Transverse colon (tissue), 4 donors: ENCODE data around the gene LACRT. TPM values are rescaled to one million over a fixed set of nuclear protein-coding genes. Genes with fewer than 3 reads are reported as not detected.

Experiments
- DNase-seq: peaks from one replicate; pipeline ENCODE4 v3.0.0-alpha.2; 2019
- H3K27ac ChIP-seq, 4 donors: fragments of 200-600 bp; sonication (generic); 2 replicates each; pipeline ENCODE4 v1.5.1; 2016 to 2018; ENCODE audit warnings: inconsistent platforms in 4 of 4
- H3K27me3 ChIP-seq: fragments of 200-600 bp; sonication (generic); 2 replicates; pipeline ENCODE4 v1.5.1; 2017; ENCODE audit warnings: inconsistent platforms
- H3K36me3 ChIP-seq, 4 donors: fragments of 200-600 bp; sonication (generic); 2 replicates each; pipeline ENCODE4 v1.5.1; 2017 to 2019; ENCODE audit warnings: inconsistent platforms in 4 of 4
- H3K4me1 ChIP-seq, 4 donors: fragments of 200-600 bp; sonication (generic); 2 replicates each; pipeline ENCODE4 v1.5.1; 2017 to 2020; ENCODE audit warnings: inconsistent platforms in 4 of 4
- H3K4me3 ChIP-seq, 4 donors: fragments of 200-600 bp; sonication (generic); 1 replicate in 1 of 4; 2 replicates in 3 of 4; pipeline versions ENCODE4 v1.5.1 to v1.6.1; 2017 to 2019; ENCODE audit warnings: inconsistent platforms in 4 of 4
- H3K9me3 ChIP-seq, 2 donors: fragments of 200-600 bp; sonication (generic); 2 replicates each; pipeline ENCODE4 v1.5.1; 2017 to 2019; ENCODE audit warnings: inconsistent platforms in 2 of 2
- EP300 ChIP-seq: sonication (generic); formaldehyde crosslinking; IDR thresholded peaks from one replicate; pipeline ENCODE4 v1.6.1; 2017; ENCODE audit warnings: antibody characterized with exemption, low read depth
- POLR2A ChIP-seq: fragments of 450-650 bp; IDR thresholded peaks from one replicate; pipeline ENCODE4 v1.6.1; 2016; ENCODE audit warnings: antibody characterized with exemption, mild to moderate bottlenecking, moderate library complexity
- POLR2AphosphoS5 ChIP-seq, 3 donors: sonication (generic); formaldehyde crosslinking; IDR thresholded peaks; one replicate each; pipeline ENCODE4 v1.6.1; 2016; ENCODE audit warnings: antibody characterized with exemption in 3 of 3
- WGBS, 2 donors: methylation state at CpG; one replicate each; pipeline ENCODE4 v1.1.5; 2018; ENCODE audit warnings: low coverage in 1 of 2; 5-methylcytosine and 5-hydroxymethylcytosine counted together
- in situ Hi-C, 4 donors: fragments of 200-750 bp; cut with MboI; loops; one replicate each; pipeline versions ENCODE4 v1.15.0 to v1.15.1; 2017; ENCODE audit warnings: low sequenced_read_pairs in 3 of 4, low pct_ligation_motif_present in 1 of 4, low pct_unique_long_range_greater_than_20kb in 1 of 4
- intact Hi-C: fragments of 100-400 bp; cut with DNase I; formaldehyde crosslinking; loops from one replicate; pipeline ENCODE4 v1.15.1; 2023; ENCODE audit warnings: low total_unique reads
- total RNA-seq, 4 donors: library from RNA; depleted of rRNA; stranded (reverse); fragments of >200 nt; gene quantifications; one replicate each; pipeline ENCODE4 v1.1.0, GENCODE V29; 2016
- TF ChIP-seq, protein P1 (sequence below), 5 experiments: fragments of 200-600 bp in 3 of 5; fragments of 450-650 bp in 2 of 5; sonication (generic) in 3 of 5; IDR thresholded peaks; 1 replicate in 2 of 5; 2 replicates in 3 of 5; pipeline ENCODE4 v1.5.1; 2016 to 2017; ENCODE audit warnings: antibody characterized with exemption in 5 of 5, inconsistent platforms in 3 of 5, mild to moderate bottlenecking in 2 of 5, moderate library complexity in 1 of 5

LACRT gene
- total RNA-seq, 4 donors from 2014 or later, result not detected

DNA sequence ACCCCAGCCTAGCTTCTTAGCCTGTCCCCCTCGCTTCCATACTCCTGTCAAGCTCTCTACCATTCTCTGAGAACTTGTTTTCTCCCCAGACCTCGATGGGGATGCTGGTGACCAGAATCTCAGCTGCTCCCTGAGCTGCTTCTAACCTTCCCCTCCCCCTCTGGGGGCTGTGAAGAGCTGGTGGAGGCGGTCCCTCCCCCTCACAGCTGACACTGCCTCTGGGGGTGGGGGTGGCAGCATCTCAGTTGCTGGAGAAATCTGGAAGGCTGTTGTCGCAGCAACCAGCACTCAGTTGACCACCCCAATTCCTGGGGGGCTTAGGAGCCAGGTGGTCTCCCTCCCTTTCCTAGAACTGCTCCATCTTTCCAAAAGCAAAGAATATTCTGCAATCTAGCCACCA lies 51.0 kb downstream of the LACRT start:
- H3K27me3 ChIP-seq, result peaks cover 29% of the 10 kb centered on the region
- intact Hi-C loops (no loop called here), in situ Hi-C loops (loop anchor here in 1 of 4 donors (25.0 kb wide), 1 partner anchor 379 kb away; no protein-coding TSS in a partner anchor)
- WGBS, 2 donors, result 72% methylated on average over 4 of the region's 4 CpGs; no CpG with 5 or more reads in 1 of the 2 donors
- no peaks in the 10 kb centered on the region for H3K36me3 ChIP-seq
- DNase-seq, result no peak
- H3K9me3 ChIP-seq, result no peaks in the 10 kb centered on the region
- peaks cover 0 to 15% (median 7%) of the 10 kb centered on the region in 4 donors for H3K4me1 ChIP-seq
- no peak overlapping the region for H3K27ac ChIP-seq
- TF ChIP-seq POLR2AphosphoS5 (IDR thresholded peaks at IDR 0.05) (no peak), POLR2A (no peak), EP300 (no peak)
- TF ChIP-seq, protein P1, sequence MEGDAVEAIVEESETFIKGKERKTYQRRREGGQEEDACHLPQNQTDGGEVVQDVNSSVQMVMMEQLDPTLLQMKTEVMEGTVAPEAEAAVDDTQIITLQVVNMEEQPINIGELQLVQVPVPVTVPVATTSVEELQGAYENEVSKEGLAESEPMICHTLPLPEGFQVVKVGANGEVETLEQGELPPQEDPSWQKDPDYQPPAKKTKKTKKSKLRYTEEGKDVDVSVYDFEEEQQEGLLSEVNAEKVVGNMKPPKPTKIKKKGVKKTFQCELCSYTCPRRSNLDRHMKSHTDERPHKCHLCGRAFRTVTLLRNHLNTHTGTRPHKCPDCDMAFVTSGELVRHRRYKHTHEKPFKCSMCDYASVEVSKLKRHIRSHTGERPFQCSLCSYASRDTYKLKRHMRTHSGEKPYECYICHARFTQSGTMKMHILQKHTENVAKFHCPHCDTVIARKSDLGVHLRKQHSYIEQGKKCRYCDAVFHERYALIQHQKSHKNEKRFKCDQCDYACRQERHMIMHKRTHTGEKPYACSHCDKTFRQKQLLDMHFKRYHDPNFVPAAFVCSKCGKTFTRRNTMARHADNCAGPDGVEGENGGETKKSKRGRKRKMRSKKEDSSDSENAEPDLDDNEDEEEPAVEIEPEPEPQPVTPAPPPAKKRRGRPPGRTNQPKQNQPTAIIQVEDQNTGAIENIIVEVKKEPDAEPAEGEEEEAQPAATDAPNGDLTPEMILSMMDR (IDR thresholded peaks at IDR 0.05), result no peak
- H3K4me3 ChIP-seq, result no peak overlapping the region

- intact Hi-C loops, result no loop called here
- no peak overlapping the region for H3K4me3 ChIP-seq
- H3K27me3 ChIP-seq, result peaks cover 6% of the 10 kb centered on the region
- H3K27ac ChIP-seq, result no peak overlapping the region
- H3K9me3 ChIP-seq, result no peaks in the 10 kb centered on the region
- 83% methylated on average over 4 to 6 of the region's 6 CpGs for WGBS, 2 donors
- in situ Hi-C loops, result loop anchor here in 1 of 4 donors (25.0 kb wide), 1 partner anchor 381 kb away; no protein-coding TSS in a partner anchor
- TF ChIP-seq EP300 (no peak), POLR2AphosphoS5 (IDR thresholded peaks at IDR 0.05) (no peak)
- TF ChIP-seq, protein P1 (IDR thresholded peaks at IDR 0.05), result no peak
- DNase-seq, result no peak
- H3K4me1 ChIP-seq, result peaks cover 0 to 5% (median 0%) of the 10 kb centered on the region in 4 donors
- no peaks in the 10 kb centered on the region for H3K36me3 ChIP-seq
Measured at GRCh38 chr12:54581412-54581811, 53.3 kb downstream of the LACRT start.

Other genes starting within 250 kb of the LACRT start
- 100 to 1,000 TPM in 1 of 4 donors, 10 to 100 TPM in 3; 37.7 to 217 (median 73.0) TPM for gene ITGA5, start 215.6 kb downstream of the LACRT start, total RNA-seq
- not detected for gene GTSF1, start 161.3 kb downstream of the LACRT start, total RNA-seq
- gene NCKAP1L, start 137.1 kb downstream of the LACRT start, total RNA-seq, result 10 to 100 TPM in 1 of 4 donors, 1 to 10 TPM in 3; 4.5 to 14.8 (median 8.0) TPM
- 1 to 10 TPM; 1.2 to 4.0 (median 2.6) TPM for gene PDE1B, start 85.3 kb downstream of the LACRT start, total RNA-seq
- gene PPP1R1A, start 46.2 kb downstream of the LACRT start, total RNA-seq, result 10 to 100 TPM in 1 of 4 donors, 1 to 10 TPM in 3; 3.3 to 67.0 (median 4.0) TPM
- not detected for gene DCD, start 13.5 kb upstream of the LACRT start, total RNA-seq
- not detected for gene MUCL1, start 219.6 kb upstream of the LACRT start, total RNA-seq